A673 (cell line): ENCODE data around the gene BCL2L12. TPM values are rescaled to one million over a fixed set of nuclear protein-coding genes. Genes with fewer than 3 reads are reported as not detected.

Experiments
- BruUV-seq: library from RNA; stranded (reverse); fragments of 400-500 nt; replicated peaks from 2 replicates; lab custom pipeline; 2021; lab: Mats Ljungman, UMichigan
- CTCF ChIA-PET: fragments of 300-600 bp; sonication (Branson Sonifier 250); formaldehyde crosslinking; loops from one replicate; lab custom pipeline; 2022; ENCODE audit warnings: antibody characterized with exemption; lab: Charles Lee
- POLR2A ChIA-PET: fragments of 300-600 bp; sonication (Branson Sonifier 250); formaldehyde crosslinking; loops from one replicate; lab custom pipeline; 2022; ENCODE audit warnings: antibody characterized with exemption; ENCODE audit not compliant: low non-redundant PET; lab: Charles Lee
- DNase-seq: peaks from one replicate; pipeline ENCODE4 v3.0.0-alpha.2; 2015; ENCODE audit warnings: low spot score
- H3K27ac ChIP-seq: fragments of 200-600 bp; sonication (generic); 2 replicates; pipeline ENCODE4 v1.5.1; 2016; ENCODE audit warnings: mixed run types, low read depth, mild to moderate bottlenecking, mixed read lengths, antibody characterized with exemption, low read length; ENCODE audit not compliant: poor library complexity, severe bottlenecking
- H3K27me3 ChIP-seq: fragments of 200-600 bp; sonication (generic); replicated peaks from 2 replicates; pipeline ENCODE4 v1.6.1; 2017; ENCODE audit warnings: mixed run types, low read depth, mild to moderate bottlenecking, mixed read lengths, antibody characterized with exemption, low read length; ENCODE audit not compliant: insufficient read depth, poor library complexity
- H3K36me3 ChIP-seq: fragments of 200-600 bp; sonication (generic); 2 replicates; pipeline ENCODE4 v1.6.1; 2016; ENCODE audit warnings: mixed run types, mild to moderate bottlenecking, mixed read lengths, antibody characterized with exemption, low read length; ENCODE audit not compliant: insufficient read depth, poor library complexity, severe bottlenecking
- H3K4me1 ChIP-seq: fragments of 200-600 bp; sonication (generic); 2 replicates; pipeline ENCODE4 v1.6.1; 2017; ENCODE audit warnings: mixed run types, mild to moderate bottlenecking, mixed read lengths, antibody characterized with exemption, low read length; ENCODE audit not compliant: insufficient read depth, poor library complexity, severe bottlenecking
- H3K4me3 ChIP-seq: fragments of 200-600 bp; sonication (generic); 2 replicates; pipeline ENCODE4 v1.5.1; 2016; ENCODE audit warnings: low read depth, mixed run types, mild to moderate bottlenecking, mixed read lengths, low read length; ENCODE audit not compliant: poor library complexity, severe bottlenecking
- H3K9me3 ChIP-seq: fragments of 200-600 bp; sonication (generic); 2 replicates; pipeline ENCODE4 v1.6.1; 2016; ENCODE audit warnings: mixed run types, low read depth, mild to moderate bottlenecking, mixed read lengths, antibody characterized with exemption, low read length; ENCODE audit not compliant: poor library complexity, severe bottlenecking
- EZH2 ChIP-seq: fragments of 200-600 bp; sonication (generic); IDR thresholded peaks from 2 replicates; pipeline ENCODE4 v1.6.1; 2017; ENCODE audit warnings: borderline replicate concordance, low read depth, mild to moderate bottlenecking, mixed read lengths, antibody characterized with exemption, low read length; ENCODE audit not compliant: poor library complexity, severe bottlenecking
- intact Hi-C: fragments of 100-400 bp; cut with micrococcal nuclease; formaldehyde crosslinking; loops from one replicate; pipeline ENCODE4 v1.10.0; 2022; ENCODE audit not compliant: unreplicated experiment
- total RNA-seq: library from RNA; stranded (reverse); gene quantifications from 2 replicates; pipeline ENCODE4 v1.2.3, GENCODE V29; 2021
- TF ChIP-seq, protein P1 (sequence below): fragments of 300-800, 200-600 bp; sonication (generic); conservative IDR thresholded peaks from 2 replicates; pipeline ENCODE4 v1.5.1; 2017; ENCODE audit warnings: low read depth, mild to moderate bottlenecking, antibody characterized with exemption, low read length, moderate library complexity, mixed read lengths

Gene BCL2L12
- total RNA-seq, 1 experiment from 2014 or later: 99.1 TPM

DNA sequence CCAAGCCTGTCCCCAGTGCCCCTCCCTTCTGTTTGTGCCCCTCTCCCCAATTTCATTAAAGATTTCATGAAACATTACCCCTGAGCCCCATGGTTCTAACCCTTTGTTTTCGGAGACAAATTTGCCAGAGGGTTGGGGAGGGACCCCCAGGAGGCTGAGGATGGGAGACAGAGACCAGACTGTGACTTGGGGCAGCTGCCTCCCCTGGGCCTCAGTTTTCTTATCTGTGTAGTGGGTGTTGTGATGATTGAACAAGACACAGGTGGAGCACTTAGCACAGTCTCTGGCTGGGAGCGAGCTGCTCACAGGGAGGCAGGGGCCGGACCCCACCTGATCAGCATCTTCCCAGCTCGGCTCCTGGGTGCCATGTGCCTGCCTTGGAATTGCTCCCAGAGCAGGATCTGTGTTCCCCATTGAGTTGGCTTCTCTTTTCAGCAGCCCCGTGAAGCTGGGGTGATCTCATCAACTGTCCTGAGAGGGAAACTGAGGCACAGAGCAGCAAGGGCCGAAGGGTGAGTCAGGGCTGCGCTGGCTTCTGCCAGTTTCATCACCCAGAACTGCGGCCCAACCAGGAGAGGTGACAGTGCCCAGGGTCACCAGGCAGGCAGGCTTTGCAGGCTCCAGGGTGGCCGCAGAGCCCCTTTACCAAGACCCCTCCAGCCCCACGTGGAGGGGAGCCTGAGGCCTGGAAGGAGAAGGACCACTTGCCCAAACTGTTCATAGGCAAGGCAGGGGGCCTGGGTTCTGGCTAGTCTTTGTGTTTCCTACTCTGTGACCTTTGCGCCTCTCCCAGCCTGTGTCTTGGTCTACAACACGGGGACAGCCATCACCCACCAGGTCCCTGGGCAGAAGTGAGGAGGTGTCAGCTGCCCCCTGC is 6.9 kb upstream of the BCL2L12 start:
- Histone ChIP-seq H3K36me3 (peaks cover 79% of the 10 kb centered on the region), H3K9me3 (no peaks in the 10 kb centered on the region), H3K4me3 (no peak overlapping the region), H3K27me3 (no peaks in the 10 kb centered on the region), H3K27ac (no peak overlapping the region), H3K4me1 (peaks cover 2% of the 10 kb centered on the region)
- no peak for TF ChIP-seq EZH2
- TF ChIP-seq, protein P1, sequence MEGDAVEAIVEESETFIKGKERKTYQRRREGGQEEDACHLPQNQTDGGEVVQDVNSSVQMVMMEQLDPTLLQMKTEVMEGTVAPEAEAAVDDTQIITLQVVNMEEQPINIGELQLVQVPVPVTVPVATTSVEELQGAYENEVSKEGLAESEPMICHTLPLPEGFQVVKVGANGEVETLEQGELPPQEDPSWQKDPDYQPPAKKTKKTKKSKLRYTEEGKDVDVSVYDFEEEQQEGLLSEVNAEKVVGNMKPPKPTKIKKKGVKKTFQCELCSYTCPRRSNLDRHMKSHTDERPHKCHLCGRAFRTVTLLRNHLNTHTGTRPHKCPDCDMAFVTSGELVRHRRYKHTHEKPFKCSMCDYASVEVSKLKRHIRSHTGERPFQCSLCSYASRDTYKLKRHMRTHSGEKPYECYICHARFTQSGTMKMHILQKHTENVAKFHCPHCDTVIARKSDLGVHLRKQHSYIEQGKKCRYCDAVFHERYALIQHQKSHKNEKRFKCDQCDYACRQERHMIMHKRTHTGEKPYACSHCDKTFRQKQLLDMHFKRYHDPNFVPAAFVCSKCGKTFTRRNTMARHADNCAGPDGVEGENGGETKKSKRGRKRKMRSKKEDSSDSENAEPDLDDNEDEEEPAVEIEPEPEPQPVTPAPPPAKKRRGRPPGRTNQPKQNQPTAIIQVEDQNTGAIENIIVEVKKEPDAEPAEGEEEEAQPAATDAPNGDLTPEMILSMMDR: no peak
- no peak for DNase-seq
- POLR2A ChIA-PET: no interaction called here
- BruUV-seq: no TSS peak
- intact Hi-C loops: no loop called here
- CTCF ChIA-PET: no interaction called here

DNA sequence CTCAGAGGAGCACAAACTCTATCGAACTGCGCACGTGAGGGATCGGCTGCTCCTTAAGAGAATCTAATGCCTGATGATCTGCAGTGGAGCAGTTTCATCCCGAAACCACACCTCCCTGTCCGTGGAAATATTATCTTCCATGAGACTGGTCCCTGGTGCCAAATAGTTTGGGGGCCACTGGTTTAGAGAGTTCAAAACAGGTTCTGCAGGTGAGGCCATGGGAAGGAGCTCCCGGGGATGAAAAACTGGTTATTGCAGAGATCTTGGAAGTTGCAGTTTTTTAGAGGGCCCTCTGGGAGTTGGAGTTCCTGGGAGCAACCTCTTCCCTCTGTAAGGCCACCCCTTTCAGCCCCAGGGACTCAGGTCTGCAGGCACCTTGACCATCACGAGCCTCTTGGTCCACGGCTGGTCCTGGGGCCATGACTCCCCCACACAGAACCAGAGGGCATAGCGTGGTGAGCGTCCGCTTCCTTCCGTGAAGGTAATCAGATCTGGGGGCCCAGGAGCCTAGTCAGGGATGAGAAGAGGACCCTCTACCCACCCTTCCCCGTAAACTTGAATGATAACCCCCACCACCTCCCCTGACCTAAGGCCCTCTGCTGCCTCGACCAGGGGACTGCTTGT is 5.3 kb upstream of the BCL2L12 start:
- POLR2A ChIA-PET: no interaction called here
- Histone ChIP-seq H3K4me3 (no peak overlapping the region), H3K27me3 (no peaks in the 10 kb centered on the region), H3K9me3 (no peaks in the 10 kb centered on the region), H3K4me1 (peaks cover 7% of the 10 kb centered on the region), H3K36me3 (peaks cover 62% of the 10 kb centered on the region), H3K27ac (no peak overlapping the region)
- CTCF ChIA-PET: interaction anchor here (0.6 kb wide), 1 partner anchor 158 kb away, joined by 3 read pairs; the partner anchor contains the start of gene MED25
- BruUV-seq: no TSS peak
- DNase-seq: no peak
- TF ChIP-seq EZH2: no peak
- TF ChIP-seq, protein P1: no peak
- intact Hi-C loops: no loop called here

DNA sequence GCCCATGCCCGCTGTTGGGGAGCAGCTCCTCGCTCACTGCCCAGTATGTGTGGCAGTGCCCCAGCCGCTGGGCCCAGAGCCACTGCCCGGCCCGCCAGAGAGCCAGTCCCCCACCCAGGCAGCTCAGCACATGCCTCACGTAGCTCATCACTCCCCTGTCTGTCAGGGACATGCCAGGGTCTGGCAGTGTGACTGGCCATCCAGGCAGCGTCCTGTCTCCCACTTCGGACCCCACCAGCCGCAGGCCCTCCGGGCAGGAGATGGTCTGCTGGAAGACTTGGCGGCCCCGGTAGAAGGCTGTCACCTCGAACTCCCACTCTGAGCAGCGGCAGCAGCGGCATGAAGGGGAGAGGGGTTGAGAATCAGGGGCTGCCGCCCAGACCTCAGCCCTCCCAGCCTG is 3.7 kb upstream of the BCL2L12 start:
- BruUV-seq: no TSS peak
- peaks cover 12% of the 10 kb centered on the region for H3K4me1 ChIP-seq
- no peak for DNase-seq
- TF ChIP-seq, protein P1: no peak
- no peak for TF ChIP-seq EZH2
- H3K9me3 ChIP-seq: no peaks in the 10 kb centered on the region
- H3K27ac ChIP-seq: no peak overlapping the region
- H3K36me3 ChIP-seq: peaks cover 51% of the 10 kb centered on the region
- intact Hi-C loops: no loop called here
- H3K4me3 ChIP-seq: no peak overlapping the region
- H3K27me3 ChIP-seq: no peaks in the 10 kb centered on the region
- ChIA-PET POLR2A (interaction anchor here (0.7 kb wide), 1 partner anchor 22 kb away, joined by 4 read pairs; no protein-coding TSS in a partner anchor), CTCF (no interaction called here)
